Measurements from ENCODE around the gene VSTM2A. TPM values are rescaled to one million over a fixed set of nuclear protein-coding genes. Genes with fewer than 3 reads are reported as not detected.

VSTM2A gene
- total RNA-seq, 1 donor from 2014 or later, result not detected

- H3K4me3 ChIP-seq (ENCODE audit: low read depth, low read length), result no peak overlapping the region
- TF ChIP-seq, protein P1, sequence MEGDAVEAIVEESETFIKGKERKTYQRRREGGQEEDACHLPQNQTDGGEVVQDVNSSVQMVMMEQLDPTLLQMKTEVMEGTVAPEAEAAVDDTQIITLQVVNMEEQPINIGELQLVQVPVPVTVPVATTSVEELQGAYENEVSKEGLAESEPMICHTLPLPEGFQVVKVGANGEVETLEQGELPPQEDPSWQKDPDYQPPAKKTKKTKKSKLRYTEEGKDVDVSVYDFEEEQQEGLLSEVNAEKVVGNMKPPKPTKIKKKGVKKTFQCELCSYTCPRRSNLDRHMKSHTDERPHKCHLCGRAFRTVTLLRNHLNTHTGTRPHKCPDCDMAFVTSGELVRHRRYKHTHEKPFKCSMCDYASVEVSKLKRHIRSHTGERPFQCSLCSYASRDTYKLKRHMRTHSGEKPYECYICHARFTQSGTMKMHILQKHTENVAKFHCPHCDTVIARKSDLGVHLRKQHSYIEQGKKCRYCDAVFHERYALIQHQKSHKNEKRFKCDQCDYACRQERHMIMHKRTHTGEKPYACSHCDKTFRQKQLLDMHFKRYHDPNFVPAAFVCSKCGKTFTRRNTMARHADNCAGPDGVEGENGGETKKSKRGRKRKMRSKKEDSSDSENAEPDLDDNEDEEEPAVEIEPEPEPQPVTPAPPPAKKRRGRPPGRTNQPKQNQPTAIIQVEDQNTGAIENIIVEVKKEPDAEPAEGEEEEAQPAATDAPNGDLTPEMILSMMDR (conservative IDR thresholded peaks at IDR 0.05; ENCODE audit: low read depth, low read length), result no peak
- no peak for DNase-seq (ENCODE audit: low read depth)
Measured at GRCh38 chr7:54545241-54545563, 3.0 kb downstream of the VSTM2A start.

DNA sequence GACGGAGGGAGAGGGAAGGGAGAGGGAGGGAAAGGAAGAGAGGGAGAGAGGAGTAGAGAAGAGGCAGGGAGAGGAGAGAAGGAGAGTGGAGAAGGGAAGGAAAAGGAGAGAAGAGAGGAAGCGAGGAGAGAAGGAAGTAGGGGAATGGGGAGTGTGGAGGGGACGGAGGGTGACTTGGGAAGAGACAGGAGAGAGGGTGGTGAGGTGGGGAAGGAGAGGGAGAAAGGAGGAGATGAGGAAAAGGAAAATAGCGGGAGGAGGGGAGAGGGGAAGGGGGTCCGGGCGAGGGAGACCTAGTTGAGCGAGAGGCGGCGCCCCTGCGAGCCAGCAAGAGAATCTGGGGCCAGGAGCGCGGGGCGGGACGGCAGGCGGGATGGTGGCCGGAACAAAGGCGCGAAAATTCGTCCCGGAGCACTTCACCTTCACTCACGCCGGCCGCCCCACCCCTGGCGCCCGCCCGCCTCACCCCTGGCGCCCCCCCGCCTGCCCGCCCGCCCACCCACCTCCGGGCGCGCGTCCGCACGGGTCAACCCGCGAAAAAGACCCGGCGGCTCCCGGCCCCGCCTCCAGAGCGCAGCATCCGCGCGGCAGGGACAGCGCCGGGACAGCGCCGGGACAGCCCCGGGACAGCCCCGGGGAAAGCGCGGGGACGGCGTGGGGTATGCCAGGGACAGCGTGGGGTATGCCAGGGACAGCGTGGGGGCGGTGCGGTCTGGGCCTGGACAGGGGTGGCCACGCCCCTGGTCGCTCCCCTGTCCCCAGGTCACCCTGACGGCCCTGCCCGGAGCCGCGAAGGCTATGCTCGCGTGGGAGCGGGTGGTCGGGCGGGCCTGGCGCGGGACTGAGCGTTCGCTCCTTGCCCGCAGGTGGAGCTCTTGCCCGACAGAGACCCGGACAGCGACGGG is 4.2 kb downstream of the VSTM2A start:
- TF ChIP-seq, protein P1 (conservative IDR thresholded peaks at IDR 0.05; ENCODE audit: low read depth, low read length), result peak; percentile 39
- H3K4me3 ChIP-seq (ENCODE audit: low read depth, low read length), result peak overlapping the region; percentile 41
- no peak for DNase-seq (ENCODE audit: low read depth)

GRCh38 chr7:54546986-54547314 is 4.8 kb downstream of the VSTM2A start:
- peak overlapping the region; percentile 41 for H3K4me3 ChIP-seq (ENCODE audit: low read depth, low read length)
- DNase-seq (ENCODE audit: low read depth), result no peak
- TF ChIP-seq, protein P1 (conservative IDR thresholded peaks at IDR 0.05; ENCODE audit: low read depth, low read length), result no peak

- TF ChIP-seq, protein P1 (conservative IDR thresholded peaks at IDR 0.05; ENCODE audit: low read depth, low read length), result no peak
- no peak overlapping the region for H3K4me3 ChIP-seq (ENCODE audit: low read depth, low read length)
- DNase-seq (ENCODE audit: low read depth), result no peak
Measured at GRCh38 chr7:54550471-54550870, 8.3 kb downstream of the VSTM2A start.

- H3K4me3 ChIP-seq (ENCODE audit: low read depth, low read length), result no peak overlapping the region
- no peak for DNase-seq (ENCODE audit: low read depth)
- TF ChIP-seq, protein P1 (conservative IDR thresholded peaks at IDR 0.05; ENCODE audit: low read depth, low read length), result no peak
Measured at GRCh38 chr7:54556121-54556520, 13.9 kb downstream of the VSTM2A start.

- TF ChIP-seq, protein P1 (conservative IDR thresholded peaks at IDR 0.05; ENCODE audit: low read depth, low read length), result no peak
- no peak overlapping the region for H3K4me3 ChIP-seq (ENCODE audit: low read depth, low read length)
- DNase-seq (ENCODE audit: low read depth), result no peak
Measured at GRCh38 chr7:54559401-54559800, 17.2 kb downstream of the VSTM2A start.

- TF ChIP-seq, protein P1 (conservative IDR thresholded peaks at IDR 0.05; ENCODE audit: low read depth, low read length), result no peak
- DNase-seq (ENCODE audit: low read depth), result no peak
- H3K4me3 ChIP-seq (ENCODE audit: low read depth, low read length), result no peak overlapping the region
Measured at GRCh38 chr7:54560198-54560597, 18.0 kb downstream of the VSTM2A start.

Measured in epithelial cell of proximal tubule (primary cell).